A549 treated with Mapracorat at 1 μM for 4 hours (cell line): ENCODE data around the gene DYNLL1. TPM values are rescaled to one million over a fixed set of nuclear protein-coding genes. Genes with fewer than 3 reads are reported as not detected.

Experiments
- total RNA-seq: library from RNA; stranded (reverse); fragments of 200-300 nt; extraction: Qiagen RNA extraction; gene quantifications from 5 replicates; pipeline ENCODE4 v1.2.3, GENCODE V29; 2022

Gene DYNLL1
- total RNA-seq = 544 to 693 TPM (median 587 TPM) in 5 replicates

DNA sequence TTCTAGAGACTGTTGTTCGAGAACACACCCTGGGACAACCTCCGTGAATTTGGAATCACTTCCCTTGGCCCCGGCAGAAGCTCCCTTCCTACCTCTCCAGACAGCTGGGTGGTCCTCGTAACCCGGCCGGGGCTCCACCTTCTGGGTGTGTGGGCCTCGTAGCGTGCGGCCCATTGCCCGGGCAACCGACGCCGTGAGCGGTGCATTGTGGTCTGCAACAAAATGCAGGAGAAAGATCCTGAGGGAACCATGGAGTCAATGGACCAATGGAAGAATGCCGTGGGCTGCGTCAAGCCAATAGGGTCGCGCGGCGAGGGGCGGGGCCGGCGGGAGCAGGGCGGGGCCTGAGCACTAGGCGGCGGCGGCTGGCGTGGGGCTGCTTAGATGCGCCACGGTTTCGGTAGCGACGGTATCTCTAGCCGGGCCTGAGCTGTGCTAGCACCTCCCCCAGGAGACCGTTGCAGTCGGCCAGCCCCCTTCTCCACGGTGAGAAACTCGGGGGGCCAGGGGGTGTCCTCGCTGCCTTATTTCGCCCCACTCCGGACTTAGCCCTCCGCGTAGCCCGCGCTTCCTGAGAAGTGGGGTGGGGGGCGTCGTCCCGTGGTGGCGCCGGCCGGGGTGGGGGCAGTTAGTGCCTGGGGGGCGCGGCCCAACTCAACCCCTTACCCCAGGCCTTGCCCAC lies at the start of gene DYNLL1:
Gene DYNLL1, plus strand, starts transcription at position 383 of the 682 bp plus-strand sequence. CDS start 309 bp downstream, outside the sequence.

DNA sequence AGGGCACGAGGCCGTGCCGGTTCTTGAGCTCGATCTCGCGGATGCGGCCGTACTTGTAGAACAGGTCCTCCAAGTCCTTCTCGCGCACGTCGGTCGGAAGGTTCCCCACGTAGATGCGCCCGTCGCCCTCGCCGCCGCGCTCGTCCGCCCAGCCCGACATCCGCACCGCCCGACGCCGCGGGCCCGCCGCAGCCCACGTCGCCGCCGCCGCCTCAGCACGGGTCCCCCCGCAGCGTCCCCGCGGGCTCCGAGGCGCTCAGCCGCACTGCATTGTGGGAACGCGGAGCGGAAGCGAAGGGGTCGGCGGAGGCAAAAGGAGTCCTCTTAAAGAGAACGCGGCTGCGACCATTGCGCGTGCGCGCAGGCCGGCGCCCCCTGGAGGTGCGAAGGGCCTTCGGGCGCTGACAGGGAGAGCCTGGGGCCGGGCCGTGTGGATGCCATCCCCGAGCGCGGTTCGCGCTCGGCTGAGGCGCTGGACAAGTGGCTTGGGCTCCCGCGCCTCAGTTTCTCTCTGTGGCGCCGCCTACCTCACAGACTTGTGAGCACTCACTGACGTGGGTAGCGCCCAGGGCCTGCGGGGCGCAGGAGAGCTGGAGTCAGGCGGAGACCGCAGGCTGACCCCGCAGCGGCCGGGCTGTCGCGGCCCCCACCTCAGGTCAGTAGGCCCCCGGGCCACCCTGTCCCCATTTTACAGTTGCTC lies 26.3 kb upstream of the DYNLL1 start, which contains the start of gene SRSF9:
Gene SRSF9, minus strand, starts transcription at position 299 of the 700 bp plus-strand sequence. Its CDS starts 139 bp downstream, at position 160.

DNA sequence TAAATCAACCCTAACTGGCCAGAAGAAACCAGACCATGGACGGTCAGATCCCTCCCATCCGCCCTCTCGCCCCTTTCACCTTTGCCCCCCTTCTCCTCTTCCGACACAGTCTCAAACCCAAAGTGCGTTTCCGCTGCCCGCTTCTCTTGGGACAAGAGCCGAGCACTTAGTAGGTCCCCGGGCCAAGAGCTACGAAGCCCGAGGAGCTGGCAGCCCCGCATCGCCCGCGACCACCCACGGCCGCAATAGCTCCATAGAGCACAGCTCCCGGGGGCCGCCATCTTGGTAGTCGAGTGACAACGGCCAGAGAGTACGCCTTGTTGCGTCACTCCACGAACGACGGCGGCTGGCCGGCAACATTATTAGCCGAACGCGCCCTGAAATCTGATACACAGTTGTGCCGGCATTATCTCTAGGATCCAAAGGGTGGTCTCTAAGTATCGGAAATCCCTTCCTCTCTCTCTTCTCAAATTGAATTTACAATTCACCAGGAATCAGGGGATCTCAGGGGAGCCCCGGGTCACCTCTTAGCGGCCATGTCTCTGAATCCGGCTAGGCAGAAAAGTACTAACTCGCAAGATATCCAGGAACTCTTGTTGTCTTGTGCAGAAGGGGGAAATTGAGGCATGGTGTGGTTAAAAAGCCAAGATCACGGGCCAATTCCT lies 33.1 kb downstream of the DYNLL1 start, which contains the start of gene COQ5:
Gene COQ5, minus strand, starts transcription at position 298 of the 665 bp plus-strand sequence. Its CDS starts 17 bp downstream, at position 281.

GRCh38 chr12:120534203-120534702 lies 38.3 kb downstream of the DYNLL1 start, which contains the start of gene RNF10:
Gene RNF10, plus strand, starts transcription at chr12:120534356. Its CDS starts 456 bp downstream, at chr12:120534812.

Other genes with a start within 250 kb of the DYNLL1 start
- gene PXN, start 230.4 kb upstream of the DYNLL1 start, total RNA-seq = 189 to 221 TPM (median 211 TPM) in 5 replicates
- gene RNU4-2, start 204.2 kb upstream of the DYNLL1 start, total RNA-seq = not detected in 5 replicates
- not detected in 5 replicates for gene RNU4-1, start 202.9 kb upstream of the DYNLL1 start, total RNA-seq
- 0.59 to 0.92 TPM (median 0.64 TPM) in 5 replicates for gene SIRT4, start 193.8 kb upstream of the DYNLL1 start, total RNA-seq
- gene PLA2G1B, start 168.3 kb upstream of the DYNLL1 start, total RNA-seq = not detected in 5 replicates
- gene MSI1, start 126.9 kb upstream of the DYNLL1 start, total RNA-seq = 0.89 to 1.8 TPM (median 1.4 TPM) in 5 replicates
- 758 to 876 TPM (median 847 TPM) in 5 replicates for gene COX6A1, start 58.0 kb upstream of the DYNLL1 start, total RNA-seq
- gene TRIAP1, start 49.7 kb upstream of the DYNLL1 start, total RNA-seq = 73.8 to 79.7 TPM (median 75.5 TPM) in 5 replicates
- 20.0 to 26.4 TPM (median 22.3 TPM) in 5 replicates for gene GATC, start 49.7 kb upstream of the DYNLL1 start, total RNA-seq
- gene SRSF9, start 26.4 kb upstream of the DYNLL1 start, total RNA-seq = 185 to 229 TPM (median 212 TPM) in 5 replicates
- gene COQ5, start 33.0 kb downstream of the DYNLL1 start, total RNA-seq = 26.9 to 30.4 TPM (median 28.1 TPM) in 5 replicates
- gene RNF10, start 38.2 kb downstream of the DYNLL1 start, total RNA-seq = 93.9 to 107 TPM (median 98.6 TPM) in 5 replicates
- gene POP5, start 85.3 kb downstream of the DYNLL1 start, total RNA-seq = 50.2 to 56.1 TPM (median 51.5 TPM) in 5 replicates
- gene CABP1, start 144.5 kb downstream of the DYNLL1 start, total RNA-seq = 0.14 to 0.33 TPM (median 0.22 TPM) in 5 replicates
- gene MLEC, start 191.0 kb downstream of the DYNLL1 start, total RNA-seq = 80.3 to 96.0 TPM (median 82.9 TPM) in 5 replicates
- 23.4 to 28.2 TPM (median 26.7 TPM) in 5 replicates for gene UNC119B, start 214.3 kb downstream of the DYNLL1 start, total RNA-seq
- gene ACADS, start 229.7 kb downstream of the DYNLL1 start, total RNA-seq = 8.5 to 13.0 TPM (median 11.0 TPM) in 5 replicates